ENCODE measurements around the gene OR2H2. TPM values are rescaled to one million over a fixed set of nuclear protein-coding genes. Genes with fewer than 3 reads are reported as not detected.

OR2H2 gene
- polyA plus RNA-seq, 2 donors = not detected

GRCh38 chr6:29637247-29637646, 52.3 kb downstream of the OR2H2 start:
- Histone ChIP-seq H3K36me3 (ENCODE audit: control insufficient read depth in 2 of 2, insufficient read depth in 2 of 2, low read length in 1 of 2) (no peaks in the 10 kb centered on the region), H3K27ac (ENCODE audit: low read depth in 2 of 2, low read length in 1 of 2) (no peak overlapping the region), H3K9me3 (ENCODE audit: control insufficient read depth in 2 of 2, insufficient read depth in 1 of 2, low read depth in 1 of 2, low read length in 1 of 2) (no peaks in the 10 kb centered on the region), H3K27me3 (ENCODE audit: control insufficient read depth in 1 of 2, insufficient read depth in 2 of 2, low read length in 2 of 2) (no peaks in the 10 kb centered on the region), H3K4me3 (ENCODE audit: low read depth in 1 of 2, low read length in 2 of 2) (no peak overlapping the region), H3K4me1 (ENCODE audit: control insufficient read depth in 2 of 2, insufficient read depth in 2 of 2, low read length in 1 of 2) (no peaks in the 10 kb centered on the region)
- 90 to 91% methylated on average over 9 of the region's 9 CpGs for WGBS, 2 donors

Other genes with a start within 250 kb of the OR2H2 start
- not detected for gene OR5V1, start 216.3 kb upstream of the OR2H2 start, polyA plus RNA-seq
- not detected for gene OR12D3, start 209.8 kb upstream of the OR2H2 start, polyA plus RNA-seq
- not detected for gene OR12D2, start 189.5 kb upstream of the OR2H2 start, polyA plus RNA-seq
- gene OR12D1, start 170.2 kb upstream of the OR2H2 start, polyA plus RNA-seq = not detected
- gene OR10C1, start 145.8 kb upstream of the OR2H2 start, polyA plus RNA-seq = not detected
- gene OR11A1, start 128.1 kb upstream of the OR2H2 start, polyA plus RNA-seq = not detected
- not detected for gene OR2H1, start 128.0 kb upstream of the OR2H2 start, polyA plus RNA-seq
- not detected for gene MAS1L, start 97.2 kb upstream of the OR2H2 start, polyA plus RNA-seq
- gene UBD, start 25.4 kb upstream of the OR2H2 start, polyA plus RNA-seq = 1 to 10 TPM in 1 of 2 donors, under 1 TPM in 1; 0.61 to 2.3 TPM
- gene GABBR1, start 48.1 kb downstream of the OR2H2 start, polyA plus RNA-seq = 10 to 100 TPM; 13.0 to 28.1 TPM
- gene MOG, start 72.0 kb downstream of the OR2H2 start, polyA plus RNA-seq = not detected
- 1 to 10 TPM in 1 of 2 donors, under 1 TPM in 1; 0.06 to 1.3 TPM for gene ZFP57, start 96.0 kb downstream of the OR2H2 start, polyA plus RNA-seq
- gene HLA-F, start 138.3 kb downstream of the OR2H2 start, polyA plus RNA-seq = 10 to 100 TPM; 25.2 to 35.6 TPM
- under 1 TPM; 0.07 to 0.12 TPM for gene HLA-G, start 242.7 kb downstream of the OR2H2 start, polyA plus RNA-seq